ENCODE data around the gene MATCAP1. TPM values are rescaled to one million over a fixed set of nuclear protein-coding genes. Genes with fewer than 3 reads are reported as not detected.

MATCAP1 gene
- total RNA-seq, 1 donor from 2014 or later: 7.7 TPM

DNA sequence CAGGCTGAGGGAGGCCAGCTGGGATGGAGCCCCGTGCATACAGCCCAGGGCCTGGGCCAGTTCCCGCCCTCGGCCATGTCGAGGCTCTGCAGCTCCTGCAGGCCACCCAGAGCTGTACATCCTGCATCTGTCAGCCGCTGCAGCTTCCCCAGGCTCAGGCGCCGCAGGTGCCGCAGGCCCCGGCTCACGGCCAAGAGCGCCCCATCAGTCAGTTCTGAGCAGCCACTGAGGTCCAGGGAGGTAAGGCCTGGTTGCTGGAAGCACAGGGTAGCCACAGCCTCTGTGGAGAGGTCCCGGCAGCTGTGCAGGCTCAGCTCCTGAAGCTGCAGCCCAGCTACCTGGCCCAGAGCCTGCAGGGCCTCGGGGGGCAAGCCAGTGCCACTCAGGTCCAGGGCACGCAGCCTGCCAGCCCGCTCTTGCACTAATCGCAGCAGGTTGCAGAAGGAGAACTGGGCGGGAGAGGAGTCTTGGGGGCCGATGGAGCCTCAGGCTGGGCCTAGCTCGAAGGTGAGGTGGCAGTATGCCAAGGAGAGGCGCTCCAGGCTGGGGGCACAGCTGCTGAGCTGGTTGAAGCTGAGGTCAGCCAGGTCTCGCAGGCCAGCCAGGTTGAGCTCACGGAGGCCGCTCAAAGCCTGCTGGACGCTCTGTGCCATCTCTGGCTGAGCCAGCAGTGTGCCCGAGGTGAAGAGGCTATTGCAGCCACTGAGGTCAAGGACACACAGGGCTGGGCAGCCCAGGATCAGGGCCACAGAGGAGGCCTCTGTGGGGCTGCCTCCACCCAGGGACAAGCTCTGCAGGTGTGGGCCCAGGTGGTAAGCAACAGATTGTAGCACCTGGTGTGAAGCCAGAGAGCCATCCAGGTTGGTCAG lies 26.5 kb upstream of the MATCAP1 start:
- no peak for DNase-seq
- ATAC-seq (ENCODE audit: poor library complexity): no peak

DNA sequence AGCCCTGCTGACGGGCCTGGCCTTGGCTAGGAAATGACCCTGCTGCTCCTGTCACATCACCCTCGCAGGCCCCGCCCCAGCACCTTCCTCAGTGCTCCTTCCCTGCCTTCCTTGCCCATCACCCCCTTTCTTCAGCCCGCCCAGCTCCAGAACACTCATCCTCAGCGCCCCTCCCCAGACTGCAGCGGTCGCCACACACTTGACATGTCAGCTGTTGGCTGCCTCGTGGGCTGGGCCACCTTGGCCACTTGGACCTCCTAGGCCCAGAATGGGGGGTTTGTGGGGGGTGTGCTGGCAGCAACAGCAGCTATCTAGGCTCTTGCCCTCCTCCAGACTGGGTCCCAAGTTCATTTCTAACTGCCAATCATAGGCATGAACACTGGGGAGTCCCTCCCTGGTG lies 25.8 kb upstream of the MATCAP1 start:
- intact Hi-C loops (cut with DNase I): no loop called here
- DNase-seq (no peak), ATAC-seq (ENCODE audit: poor library complexity) (no peak)

More for the DNA sequence above, 26.5 kb upstream of the MATCAP1 start:
- intact Hi-C loops (cut with DNase I): no loop called here

DNA sequence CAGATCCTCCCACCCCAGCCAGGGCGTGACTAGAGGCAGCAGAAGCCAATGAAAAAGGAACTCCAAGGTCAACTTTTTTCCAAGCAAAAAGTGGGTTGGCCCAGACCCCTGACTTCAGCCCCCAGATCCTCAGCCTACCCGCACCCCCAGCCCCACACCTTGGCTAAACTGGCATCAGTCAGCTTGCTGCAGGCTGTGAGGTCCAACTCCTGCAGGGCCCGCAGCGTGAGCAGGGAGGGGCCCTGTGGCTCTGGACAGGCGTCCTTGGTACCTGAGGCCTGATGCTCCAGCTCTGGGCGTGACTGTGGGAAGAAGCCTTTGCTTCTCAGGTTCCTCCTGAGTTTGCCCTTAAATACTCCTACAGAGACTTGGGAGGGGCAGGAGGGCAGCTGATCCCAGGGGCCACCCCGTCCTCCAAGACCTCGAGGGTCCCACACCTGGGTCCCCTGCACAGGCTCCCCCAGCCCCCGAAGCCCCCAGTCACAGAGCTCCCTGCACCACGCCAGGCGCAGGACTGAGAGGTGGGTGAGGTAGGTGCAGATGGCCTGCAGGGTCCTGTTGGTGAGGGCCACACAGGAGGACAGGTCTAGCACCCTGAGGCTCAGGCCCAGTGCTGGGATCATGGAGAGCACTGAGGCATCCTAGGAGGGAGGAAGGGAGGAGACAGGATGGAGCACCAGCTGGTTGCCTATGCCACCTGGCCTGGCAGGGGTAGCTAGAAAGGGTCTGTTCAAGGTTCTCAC lies 24.6 kb upstream of the MATCAP1 start:
- no peak for DNase-seq
- no peak for ATAC-seq (ENCODE audit: poor library complexity)
- intact Hi-C loops (cut with DNase I): no loop called here

DNA sequence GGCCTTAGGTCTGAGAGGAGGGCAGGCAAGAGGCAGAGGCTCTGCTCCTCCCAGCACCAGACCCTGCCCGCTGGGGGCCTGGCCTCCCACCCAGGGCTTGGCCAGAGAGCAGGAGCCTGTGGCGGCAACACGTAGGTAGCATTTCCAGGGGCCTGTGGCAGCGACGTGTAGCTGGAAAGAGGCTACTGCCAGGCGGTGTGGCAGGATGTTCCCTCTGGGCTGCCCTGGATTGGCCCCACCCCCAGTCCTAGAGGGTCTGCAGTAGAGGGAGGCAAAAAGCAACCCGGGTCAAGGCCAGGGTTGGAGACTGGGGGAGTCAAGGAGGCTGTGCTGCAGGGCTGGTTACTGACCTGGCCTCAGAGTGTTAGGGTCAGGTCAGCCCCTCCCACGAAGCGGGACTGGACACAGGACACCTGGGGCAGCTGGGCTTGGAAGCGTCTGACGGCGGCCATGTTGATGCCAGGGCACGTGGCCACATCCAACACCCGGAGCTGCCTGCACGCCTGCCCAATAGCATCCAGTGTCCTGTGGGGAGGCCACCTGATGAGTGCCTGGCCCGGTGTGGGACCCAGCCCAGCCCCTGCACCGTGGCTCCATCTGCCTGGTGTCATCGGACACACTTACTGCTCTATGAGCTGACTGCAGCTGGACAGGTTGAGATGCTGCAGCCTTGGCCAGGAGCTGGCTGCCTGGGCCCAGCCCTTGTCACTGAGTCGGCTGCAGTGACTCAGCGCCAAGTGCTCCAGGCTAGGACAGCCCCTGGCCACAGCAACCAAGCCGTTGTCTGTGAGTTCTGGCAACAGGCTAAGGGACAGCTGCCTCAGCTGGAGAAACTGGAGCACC lies 23.7 kb upstream of the MATCAP1 start:
- no peak for DNase-seq
- ATAC-seq (ENCODE audit: poor library complexity): no peak
- intact Hi-C loops (cut with DNase I): no loop called here

DNA sequence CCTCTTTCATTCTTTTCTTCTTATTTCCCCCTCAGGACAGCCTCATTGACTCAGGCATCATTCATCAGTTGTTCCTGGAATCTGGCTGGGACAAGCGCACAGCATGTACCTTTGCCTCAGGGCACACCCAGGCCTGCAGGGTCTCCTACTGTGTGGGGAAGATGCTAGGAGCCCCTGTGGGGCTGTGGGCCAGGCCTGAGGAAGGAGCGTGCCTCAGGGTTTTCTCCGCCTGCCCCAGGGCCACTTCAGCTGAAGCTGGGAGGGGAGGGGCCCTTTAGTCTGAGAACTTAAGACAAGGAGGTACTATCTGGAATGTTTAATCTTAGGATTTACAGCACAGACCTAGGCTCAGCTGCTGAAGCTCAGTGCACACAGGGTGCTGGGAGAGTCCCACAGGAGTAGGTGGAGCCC lies 23.1 kb upstream of the MATCAP1 start:
- DNase-seq (no peak), ATAC-seq (ENCODE audit: poor library complexity) (no peak)
- intact Hi-C loops (cut with DNase I): no loop called here

DNA sequence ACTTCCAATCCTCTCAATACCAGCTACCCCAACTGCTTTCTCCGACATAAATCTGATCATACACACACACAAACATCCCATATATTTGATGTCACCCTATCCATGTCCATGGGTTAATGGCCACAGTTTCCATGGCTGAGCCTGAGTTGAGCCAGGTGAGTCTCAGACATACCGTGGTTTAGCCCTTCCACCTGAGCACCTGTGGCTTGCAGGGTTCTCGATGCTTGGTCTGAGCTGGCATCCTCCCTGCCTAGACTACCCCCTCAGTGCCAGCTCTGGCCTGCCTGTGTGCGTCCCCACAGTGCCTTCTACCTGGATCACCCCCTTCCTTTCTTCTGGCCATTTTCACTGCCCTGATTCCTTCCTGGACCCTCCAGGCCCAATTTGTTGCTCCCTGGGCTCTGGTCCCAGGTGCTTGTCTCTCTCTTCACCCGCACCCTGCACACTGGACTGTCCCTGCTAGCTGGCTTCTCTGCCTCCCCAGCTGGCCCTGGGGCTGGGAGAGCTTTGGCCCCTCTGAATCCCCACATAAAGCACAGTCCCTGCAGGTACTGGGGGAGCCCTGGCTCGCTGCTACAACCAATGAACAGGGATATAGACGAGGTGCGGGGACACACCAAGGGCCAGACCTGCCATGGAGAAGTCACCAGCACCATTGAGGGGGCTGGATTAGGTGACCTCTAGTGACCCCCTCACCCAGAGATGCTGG lies 22.5 kb upstream of the MATCAP1 start:
- ATAC-seq (ENCODE audit: poor library complexity) (no peak), DNase-seq (no peak)
- intact Hi-C loops (cut with DNase I): no loop called here

DNA sequence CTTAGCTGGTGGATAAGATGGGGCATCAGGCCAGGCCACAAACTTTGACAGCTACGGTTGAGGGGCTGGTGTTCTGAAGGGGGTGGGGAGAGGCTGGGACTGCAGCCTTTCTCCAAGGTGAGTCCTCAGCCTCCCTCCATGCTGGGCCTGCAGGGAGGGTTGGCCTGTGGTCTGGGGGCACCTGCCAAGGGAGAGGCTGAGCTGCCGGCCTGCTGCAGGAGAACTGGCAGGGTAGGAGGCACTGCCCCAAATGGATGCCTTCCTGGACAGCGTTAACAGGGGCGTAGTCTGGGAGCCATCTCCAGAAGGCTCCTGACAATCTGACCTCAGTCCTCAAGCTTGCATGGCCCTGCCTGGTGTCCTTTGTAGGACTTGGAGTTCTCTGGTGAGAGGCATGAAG lies 20.3 kb upstream of the MATCAP1 start:
- ATAC-seq (ENCODE audit: poor library complexity) (no peak), DNase-seq (no peak)
- intact Hi-C loops (cut with DNase I): no loop called here

DNA sequence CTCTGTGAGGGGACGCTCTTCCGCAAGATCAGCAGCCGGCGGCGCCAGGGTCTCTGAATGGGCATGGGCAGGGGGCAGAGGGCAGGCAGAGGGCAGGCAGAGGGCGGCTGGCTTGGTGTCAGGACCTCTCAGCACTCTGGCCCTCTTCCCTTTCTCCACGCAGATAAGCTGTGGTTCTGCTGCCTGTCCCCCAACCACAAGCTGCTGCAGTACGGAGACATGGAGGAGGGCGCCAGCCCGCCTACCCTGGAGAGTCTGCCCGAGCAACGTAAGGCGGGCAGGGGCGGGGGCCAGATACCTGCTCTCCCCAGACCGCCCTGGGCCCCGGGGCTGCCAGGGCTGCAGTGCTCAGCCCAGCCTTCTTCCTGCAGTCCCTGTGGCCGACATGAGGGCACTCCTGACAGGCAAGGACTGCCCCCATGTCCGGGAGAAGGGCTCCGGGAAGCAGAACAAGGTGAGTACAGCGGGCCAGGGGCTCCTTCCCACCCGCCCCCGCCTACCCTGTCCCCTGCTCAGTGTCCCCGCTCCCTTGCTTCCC lies 19.3 kb upstream of the MATCAP1 start:
- ATAC-seq (ENCODE audit: poor library complexity): no peak
- intact Hi-C loops (cut with DNase I): no loop called here
- DNase-seq: no peak

DNA sequence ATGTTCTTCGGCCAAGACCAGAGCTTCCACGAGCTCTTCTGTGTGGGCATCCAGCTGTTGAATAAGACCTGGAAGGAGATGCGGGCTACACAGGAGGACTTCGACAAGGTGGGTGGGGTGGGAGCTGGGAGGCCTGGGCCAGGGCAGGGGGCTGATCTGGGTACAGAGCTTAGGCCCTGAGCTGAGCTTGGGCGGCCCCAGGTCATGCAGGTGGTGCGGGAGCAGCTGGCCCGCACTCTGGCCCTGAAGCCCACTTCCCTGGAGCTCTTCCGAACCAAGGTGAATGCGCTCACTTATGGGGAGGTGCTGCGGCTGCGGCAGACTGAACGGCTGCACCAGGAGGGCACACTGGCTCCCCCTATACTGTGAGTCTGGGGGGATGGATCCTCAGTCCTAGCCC lies 18.7 kb upstream of the MATCAP1 start:
- ATAC-seq (ENCODE audit: poor library complexity) (no peak), DNase-seq (no peak)
- intact Hi-C loops (cut with DNase I): no loop called here

DNA sequence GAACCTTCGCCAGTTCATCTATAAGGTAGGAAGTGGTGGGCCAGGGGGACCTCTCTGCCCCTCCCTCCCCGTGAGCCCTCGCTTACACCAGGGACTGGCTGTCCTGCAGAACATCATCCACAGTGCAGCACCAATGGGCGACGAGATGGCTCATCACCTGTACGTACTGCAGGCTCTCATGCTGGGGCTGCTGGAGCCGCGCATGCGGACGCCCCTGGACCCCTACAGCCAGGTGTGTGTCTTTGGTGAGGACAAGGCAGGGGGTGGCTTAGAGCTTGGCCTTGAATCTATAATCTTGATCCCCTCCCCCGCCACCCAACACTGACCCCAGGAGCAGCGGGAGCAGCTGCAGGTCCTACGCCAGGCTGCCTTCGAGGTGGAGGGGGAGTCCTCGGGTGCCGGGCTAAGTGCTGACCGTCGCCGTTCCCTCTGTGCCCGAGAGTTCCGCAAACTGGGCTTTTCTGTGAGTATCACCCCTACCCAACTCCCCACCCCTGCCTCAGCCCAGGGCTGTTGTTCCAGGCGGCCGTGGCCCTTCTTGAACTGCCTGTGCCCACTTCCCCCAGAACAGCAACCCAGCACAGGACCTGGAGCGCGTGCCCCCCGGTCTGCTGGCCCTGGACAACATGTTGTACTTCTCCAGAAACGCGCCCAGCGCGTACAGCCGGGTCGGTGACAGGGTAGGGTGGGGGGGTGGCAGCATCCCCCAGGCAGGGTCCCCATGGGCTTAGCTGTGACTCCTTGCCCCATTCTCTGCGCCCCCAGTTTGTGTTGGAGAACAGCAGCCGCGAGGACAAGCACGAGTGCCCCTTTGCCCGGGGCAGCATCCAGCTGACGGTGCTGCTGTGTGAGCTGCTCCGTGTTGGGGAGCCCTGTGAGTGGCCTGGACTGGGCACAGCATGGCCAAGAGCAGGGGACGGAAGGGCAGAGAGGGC lies 17.9 kb upstream of the MATCAP1 start:
- intact Hi-C loops (cut with DNase I): no loop called here
- no peak for DNase-seq

DNA sequence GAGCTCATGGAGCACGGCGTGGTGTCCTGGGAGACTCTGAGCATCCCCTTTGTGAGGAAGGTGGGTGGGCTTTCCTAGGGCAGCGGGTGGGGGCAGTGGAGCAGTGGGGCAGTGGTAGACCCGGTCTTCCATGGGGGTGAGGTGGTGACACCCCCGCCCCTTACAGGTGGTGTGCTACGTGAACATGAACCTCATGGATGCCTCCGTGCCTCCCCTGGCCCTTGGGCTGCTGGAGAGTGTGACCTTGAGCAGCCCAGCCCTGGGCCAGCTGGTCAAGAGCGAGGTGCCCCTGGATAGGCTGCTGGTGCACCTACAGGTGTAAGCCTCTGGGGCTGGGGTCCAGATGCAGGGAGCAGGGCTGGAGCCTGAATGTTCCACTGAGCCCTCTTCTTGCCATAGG lies 16.7 kb upstream of the MATCAP1 start:
- DNase-seq: no peak
- intact Hi-C loops (cut with DNase I): no loop called here
- no peak for ATAC-seq (ENCODE audit: poor library complexity)

More for the DNA sequence above, 17.9 kb upstream of the MATCAP1 start:
- no peak for ATAC-seq (ENCODE audit: poor library complexity)

DNA sequence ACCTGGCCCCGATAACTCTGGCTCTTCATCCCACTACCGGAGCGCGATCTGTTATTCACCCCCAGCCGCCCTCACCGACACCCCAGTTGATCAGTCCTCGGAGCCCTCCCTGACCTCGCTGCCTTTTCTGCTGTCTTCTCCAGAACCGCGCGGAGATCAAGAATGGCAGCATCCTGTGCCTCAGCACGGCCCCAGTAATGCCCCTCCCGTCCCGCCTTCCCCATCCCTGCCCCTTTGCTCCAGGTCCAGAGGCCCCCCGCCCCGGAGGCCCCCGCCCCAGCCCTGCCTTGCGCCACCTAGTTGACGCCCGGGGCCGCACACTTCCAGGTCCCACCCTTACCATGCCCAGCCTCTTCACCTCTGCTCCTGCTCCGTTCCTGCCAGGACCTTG lies 16.0 kb upstream of the MATCAP1 start:
- intact Hi-C loops (cut with DNase I): no loop called here
- DNase-seq (no peak), ATAC-seq (ENCODE audit: poor library complexity) (peak; percentile 19)

DNA sequence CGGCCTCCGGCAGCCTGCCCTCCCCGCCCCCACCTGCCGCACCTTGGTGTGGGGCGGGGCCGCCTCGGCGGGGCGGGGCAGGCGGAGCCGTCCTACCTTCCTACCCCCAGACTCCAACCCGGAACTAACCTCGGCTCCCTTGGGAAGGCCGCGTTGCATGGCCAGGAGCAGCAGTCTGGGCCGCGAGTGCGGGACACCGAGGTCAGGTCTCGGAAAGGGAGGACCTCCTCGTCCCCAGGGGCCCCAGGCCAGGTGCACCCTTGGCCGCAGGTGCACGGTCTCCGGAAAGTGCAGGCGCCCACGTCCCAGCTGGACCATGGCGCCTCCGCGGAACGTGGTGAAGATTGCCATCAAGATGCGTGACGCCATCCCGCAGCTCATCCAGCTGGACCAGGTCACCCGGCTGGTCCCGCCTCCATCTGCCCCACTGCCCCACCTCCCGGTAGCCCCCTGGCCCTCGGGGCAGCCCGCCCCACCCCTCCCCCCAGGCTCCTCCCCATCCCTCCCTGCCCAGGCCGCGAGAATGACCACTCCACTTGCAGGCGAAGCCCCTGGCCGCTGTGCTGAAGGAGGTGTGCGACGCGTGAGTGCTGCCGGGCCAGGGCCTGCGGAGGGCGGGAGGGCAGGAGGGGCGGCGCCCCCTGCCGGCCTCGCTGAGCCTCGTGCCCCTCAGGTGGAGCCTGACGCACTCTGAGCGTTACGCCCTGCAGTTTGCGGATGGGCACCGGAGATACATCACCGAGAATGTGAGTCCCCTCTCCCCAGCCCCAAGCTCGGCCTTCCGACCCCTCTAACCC lies 15.4 kb upstream of the MATCAP1 start, which contains the start of gene ELMO3:
Gene ELMO3 (plus strand): TSS at position 121 of the 797 bp plus-strand sequence. CDS start 196 bp downstream, at position 317.
- peak; percentile 37 for ATAC-seq (ENCODE audit: poor library complexity)
- DNase-seq: no peak
- intact Hi-C loops (cut with DNase I): no loop called here

DNA sequence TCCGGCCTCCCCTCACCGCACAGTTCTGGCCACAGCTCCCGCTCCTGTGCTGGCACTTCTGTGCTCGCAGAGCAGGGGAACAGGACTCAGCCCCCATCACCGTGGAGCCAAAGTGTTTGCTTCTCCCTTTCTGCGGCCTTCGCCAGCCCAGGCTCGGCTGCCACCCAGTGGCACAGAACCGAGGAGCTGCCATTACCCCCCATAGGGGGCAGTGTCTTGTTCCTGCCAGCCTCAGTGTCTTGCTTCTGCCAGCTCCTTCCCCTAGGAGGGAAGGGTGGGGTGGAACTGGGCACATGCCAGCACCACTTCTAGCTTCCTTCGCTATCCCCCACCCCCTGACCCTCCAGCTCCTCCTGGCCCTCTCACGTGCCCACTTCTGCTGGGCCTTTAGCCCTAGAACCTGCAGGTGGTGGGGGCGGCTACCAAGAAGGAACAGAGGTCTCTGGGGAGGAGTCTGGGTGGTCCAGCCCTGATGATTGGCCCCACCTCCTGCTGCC lies 14.5 kb upstream of the MATCAP1 start:
- ATAC-seq (ENCODE audit: poor library complexity): peak; percentile 47
- DNase-seq: peak; percentile 60
- intact Hi-C loops (cut with DNase I): no loop called here

DNA sequence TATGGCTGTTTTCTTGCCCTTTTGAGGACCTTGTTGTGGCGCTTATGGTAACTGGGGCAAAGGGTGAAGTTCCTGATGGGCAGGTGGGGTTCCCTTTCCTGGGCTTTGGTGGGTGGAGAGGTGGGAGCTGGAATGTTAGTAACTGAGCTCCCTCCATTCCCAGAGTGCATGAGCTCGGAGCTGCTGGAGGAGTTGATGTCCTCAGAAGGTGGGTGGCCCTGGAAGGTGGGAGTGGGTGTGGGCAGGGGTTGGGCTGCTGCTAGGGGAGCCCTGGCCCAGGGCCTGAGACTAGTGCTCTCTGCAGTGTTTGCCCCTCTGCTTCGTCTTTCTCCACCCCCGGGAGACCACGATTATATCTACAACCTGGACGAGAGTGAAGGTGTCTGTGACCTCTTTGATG lies 13.9 kb upstream of the MATCAP1 start:
- ATAC-seq (ENCODE audit: poor library complexity) (no peak), DNase-seq (no peak)
- intact Hi-C loops (cut with DNase I): no loop called here

DNA sequence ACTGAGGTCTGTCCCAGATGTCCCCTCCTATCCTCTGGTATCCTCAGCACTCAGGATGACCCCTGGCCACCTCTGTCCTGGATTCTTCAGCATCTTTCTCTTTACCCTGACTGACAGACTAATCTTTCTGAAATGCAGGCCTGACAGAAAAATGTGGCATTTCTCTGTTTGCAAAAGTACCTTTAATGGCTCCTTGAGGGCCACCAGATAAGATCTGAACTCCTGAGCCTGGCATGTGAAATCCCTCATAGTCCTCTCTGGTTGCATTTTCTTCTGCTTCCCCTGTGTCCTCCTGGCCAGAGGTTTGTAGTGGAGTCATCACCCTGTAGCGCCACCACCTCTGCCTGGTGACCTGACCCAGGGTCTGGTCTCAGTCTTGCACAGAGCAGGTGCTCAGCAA lies 13.1 kb upstream of the MATCAP1 start:
- ATAC-seq (ENCODE audit: poor library complexity) (no peak), DNase-seq (no peak)
- intact Hi-C loops (cut with DNase I): no loop called here

All from Right ventricle myocardium superior (tissue), 1 donor.